ENCODE measurements around the gene ENTPD3.

The ENTPD3 gene

DNA sequence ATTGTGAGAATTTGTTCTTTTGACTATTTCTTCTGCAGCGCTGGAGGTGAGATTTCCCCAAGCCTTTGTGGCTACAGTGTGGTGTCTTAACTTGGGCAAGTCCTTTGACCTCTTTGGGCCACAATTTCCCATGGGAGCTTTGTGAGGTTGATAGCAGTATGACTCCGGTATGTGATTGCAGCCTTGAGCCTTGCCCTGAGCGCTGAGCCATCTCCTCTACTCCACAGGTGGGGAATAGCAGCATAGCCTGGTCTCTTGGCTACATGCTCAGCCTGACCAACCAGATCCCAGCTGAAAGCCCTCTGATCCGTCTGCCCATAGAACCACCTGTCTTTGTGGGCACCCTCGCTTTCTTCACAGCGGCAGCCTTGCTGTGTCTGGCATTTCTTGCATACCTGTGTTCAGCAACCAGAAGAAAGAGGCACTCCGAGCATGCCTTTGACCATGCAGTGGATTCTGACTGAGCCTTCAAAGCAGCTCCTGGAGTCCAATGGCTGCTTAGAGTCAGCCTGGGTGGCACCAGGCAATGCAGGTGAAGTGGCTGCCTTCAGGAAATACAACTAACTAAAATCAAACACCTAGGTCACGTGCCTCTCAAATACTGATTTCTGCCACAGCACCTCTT lies 40.2 kb downstream of the ENTPD3 start:
- no peak for TF ChIP-seq CTCF (IDR thresholded peaks at IDR 0.05)
- Histone ChIP-seq H3K27ac (no peak overlapping the region), H3K9me3 (no peaks in the 10 kb centered on the region), H3K36me3 (no peaks in the 10 kb centered on the region), H3K4me1 (no peaks in the 10 kb centered on the region), H3K4me3 (no peak overlapping the region), H3K27me3 (no peaks in the 10 kb centered on the region)
- intact Hi-C loops (cut with DNase I; ENCODE audit: low total_unique reads) = no loop called here
- DNase-seq = no peak

DNA sequence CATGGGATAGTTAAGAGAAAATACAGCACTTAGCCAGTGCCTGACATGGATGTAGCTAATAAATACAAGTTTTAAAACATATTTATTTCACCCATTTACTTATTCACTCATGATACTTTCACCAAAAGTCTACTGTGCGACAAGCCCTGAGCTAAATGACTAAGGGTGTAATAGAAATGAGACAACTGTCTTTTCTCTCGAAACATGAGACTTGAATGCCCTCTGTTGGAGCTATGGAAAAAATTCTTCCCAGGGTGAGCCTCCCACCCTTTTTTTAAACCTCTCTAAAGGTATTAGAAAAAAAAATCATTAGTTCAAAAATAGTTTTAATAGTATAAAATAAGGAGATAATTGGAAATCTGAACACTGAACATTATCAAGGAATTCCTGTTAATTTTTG lies 45.8 kb downstream of the ENTPD3 start:
- Histone ChIP-seq H3K4me1 (no peaks in the 10 kb centered on the region), H3K9me3 (no peaks in the 10 kb centered on the region), H3K36me3 (peaks cover 0 to 5% (median 0%) of the 10 kb centered on the region in 3 donors), H3K27ac (no peak overlapping the region), H3K27me3 (no peaks in the 10 kb centered on the region), H3K4me3 (no peak overlapping the region)
- intact Hi-C loops (cut with DNase I; ENCODE audit: low total_unique reads) = no loop called here
- DNase-seq = no peak
- no peak for TF ChIP-seq CTCF (IDR thresholded peaks at IDR 0.05)

- H3K4me1 ChIP-seq = no peaks in the 10 kb centered on the region
- H3K9me3 ChIP-seq = no peaks in the 10 kb centered on the region
- no peaks in the 10 kb centered on the region for H3K27me3 ChIP-seq
- TF ChIP-seq CTCF (IDR thresholded peaks at IDR 0.05) = no peak
- peaks cover 0 to 5% (median 0%) of the 10 kb centered on the region in 3 donors for H3K36me3 ChIP-seq
- intact Hi-C loops (cut with DNase I; ENCODE audit: low total_unique reads) = no loop called here
- no peak for DNase-seq
- no peak overlapping the region for H3K4me3 ChIP-seq
- H3K27ac ChIP-seq = no peak overlapping the region
These were observed 50.9 kb downstream of the ENTPD3 start for GRCh38 chr3:40437889-40438288.

- Histone ChIP-seq H3K4me1 (no peaks in the 10 kb centered on the region), H3K36me3 (peaks cover 7 to 18% (median 10%) of the 10 kb centered on the region in 3 donors), H3K4me3 (no peak overlapping the region), H3K27me3 (no peaks in the 10 kb centered on the region), H3K27ac (no peak overlapping the region), H3K9me3 (no peaks in the 10 kb centered on the region)
- TF ChIP-seq CTCF (IDR thresholded peaks at IDR 0.05) = no peak
- intact Hi-C loops (cut with DNase I; ENCODE audit: low total_unique reads) = no loop called here
- no peak for DNase-seq
These were observed 58.1 kb downstream of the ENTPD3 start for GRCh38 chr3:40445062-40445461.

DNA sequence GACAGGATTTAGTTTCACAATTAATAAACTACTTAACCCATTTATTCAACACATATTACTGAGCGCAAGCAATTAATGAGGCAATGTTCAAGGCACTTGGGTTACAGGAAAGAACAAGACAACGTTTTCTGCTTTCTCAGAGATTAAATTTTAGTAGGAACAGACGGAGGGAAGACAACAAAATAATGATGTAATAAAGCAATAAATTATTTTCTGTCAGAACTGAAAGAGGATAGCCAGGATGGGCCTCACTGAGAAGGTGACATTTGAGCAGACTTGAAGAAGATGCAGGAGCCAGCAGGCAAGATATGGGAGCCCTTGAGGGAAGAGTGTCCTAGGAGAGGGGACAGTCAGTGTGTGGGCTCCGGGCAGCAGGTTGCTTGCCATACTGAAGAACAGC lies 58.9 kb downstream of the ENTPD3 start:
- peaks cover 7 to 18% (median 10%) of the 10 kb centered on the region in 3 donors for H3K36me3 ChIP-seq
- TF ChIP-seq CTCF (IDR thresholded peaks at IDR 0.05) = no peak
- H3K9me3 ChIP-seq = no peaks in the 10 kb centered on the region
- DNase-seq = no peak
- no peak overlapping the region for H3K27ac ChIP-seq
- no peaks in the 10 kb centered on the region for H3K4me1 ChIP-seq
- no peak overlapping the region for H3K4me3 ChIP-seq
- intact Hi-C loops (cut with DNase I; ENCODE audit: low total_unique reads) = no loop called here
- no peaks in the 10 kb centered on the region for H3K27me3 ChIP-seq

GRCh38 chr3:40450438-40450837 lies 63.5 kb downstream of the ENTPD3 start:
- peaks cover 7 to 11% (median 10%) of the 10 kb centered on the region in 3 donors for H3K36me3 ChIP-seq
- H3K4me1 ChIP-seq = peaks cover 0 to 17% (median 10%) of the 10 kb centered on the region in 4 donors
- H3K4me3 ChIP-seq = no peak overlapping the region
- no peaks in the 10 kb centered on the region for H3K27me3 ChIP-seq
- H3K27ac ChIP-seq = no peak overlapping the region
- intact Hi-C loops (cut with DNase I; ENCODE audit: low total_unique reads) = no loop called here
- no peaks in the 10 kb centered on the region for H3K9me3 ChIP-seq
- TF ChIP-seq CTCF (IDR thresholded peaks at IDR 0.05) = no peak
- DNase-seq = no peak
